CD14-positive monocyte (primary cell): ENCODE measurements around the gene TUBA4A. TPM values are rescaled to one million over a fixed set of nuclear protein-coding genes. Genes with fewer than 3 reads are reported as not detected.

Experiments
- DNase-seq, 3 donors: peaks; one replicate each; pipeline ENCODE4 v3.0.0-alpha.2; 2011 to 2022
- H2AFZ ChIP-seq: 2 replicates; pipeline ENCODE4 v1.6.0; 2012; ENCODE audit warnings: mild to moderate bottlenecking, low read depth, low read length, inconsistent platforms; ENCODE audit not compliant: insufficient read depth, poor library complexity, severe bottlenecking
- H3K27ac ChIP-seq, 2 donors: 1 replicate in 1 of 2; 2 replicates in 1 of 2; pipeline ENCODE4 v1.5.1; 2012 to 2013; ENCODE audit warnings: low read length in 2 of 2, control low read depth in 1 of 2, inconsistent platforms in 1 of 2, low read depth in 1 of 2, mild to moderate bottlenecking in 1 of 2
- H3K27me3 ChIP-seq, 2 donors: one replicate each; pipeline versions ENCODE4 v1.6.0 to v1.6.1; 2011 to 2013; ENCODE audit warnings: low read length in 2 of 2; ENCODE audit not compliant: control insufficient read depth in 2 of 2, insufficient read depth in 2 of 2
- H3K36me3 ChIP-seq, 2 donors: replicated peaks in 1 of 2; 1 replicate in 1 of 2; 2 replicates in 1 of 2; pipeline versions ENCODE4 v1.5.1 to v1.6.1; 2012 to 2013; ENCODE audit warnings: low read length in 2 of 2, control low read depth in 1 of 2, inconsistent platforms in 1 of 2, mild to moderate bottlenecking in 1 of 2; ENCODE audit not compliant: insufficient read depth in 2 of 2, control insufficient read depth in 1 of 2
- H3K4me1 ChIP-seq, 2 donors: 1 replicate in 1 of 2; 2 replicates in 1 of 2; pipeline versions ENCODE4 v1.5.1 to v1.6.1; 2012 to 2013; ENCODE audit warnings: low read length in 2 of 2, control low read depth in 1 of 2, inconsistent platforms in 1 of 2, mild to moderate bottlenecking in 1 of 2, moderate library complexity in 1 of 2; ENCODE audit not compliant: insufficient read depth in 2 of 2, control insufficient read depth in 1 of 2
- H3K4me2 ChIP-seq: replicated peaks from 2 replicates; pipeline ENCODE3; 2012; ENCODE audit warnings: low read length, moderate library complexity, mild to moderate bottlenecking; ENCODE audit not compliant: poor library complexity, severe bottlenecking; ENCODE audit errors: extremely low read depth
- H3K4me3 ChIP-seq, 3 experiments: fragments of 200-600 bp in 1 of 3; sonication (generic) in 1 of 3; replicated peaks in 1 of 3; 1 replicate in 2 of 3; 2 replicates in 1 of 3; pipeline ENCODE4 v1.5.1; 2011 to 2013; ENCODE audit warnings: low read length in 3 of 3, mild to moderate bottlenecking in 3 of 3, control low read depth in 2 of 3, low read depth in 2 of 3, inconsistent platforms in 1 of 3, moderate library complexity in 1 of 3
- H3K79me2 ChIP-seq: 2 replicates; pipeline ENCODE4 v1.6.0; 2012; ENCODE audit warnings: mild to moderate bottlenecking, control low read depth, inconsistent platforms, low read length, moderate library complexity; ENCODE audit not compliant: insufficient read depth
- H3K9ac ChIP-seq: 2 replicates; pipeline ENCODE4 v1.6.0; 2017; ENCODE audit warnings: low read length, mild to moderate bottlenecking; ENCODE audit not compliant: insufficient read depth, poor library complexity, severe bottlenecking
- H3K9me3 ChIP-seq, 2 donors: replicated peaks in 1 of 2; 1 replicate in 1 of 2; 2 replicates in 1 of 2; pipeline versions ENCODE4 v1.5.1 to v1.6.1; 2012 to 2013; ENCODE audit warnings: low read length in 2 of 2, control low read depth in 1 of 2; ENCODE audit not compliant: control insufficient read depth in 1 of 2, insufficient read depth in 1 of 2
- H4K20me1 ChIP-seq: 2 replicates; pipeline ENCODE4 v1.6.0; 2012; ENCODE audit warnings: mild to moderate bottlenecking, low read length, control low read depth, moderate library complexity; ENCODE audit not compliant: insufficient read depth
- H3K27ac Mint-ChIP-seq, 7 donors: one replicate each; pipeline ENCODE4 v1.8.0; 2020; ENCODE audit warnings: mild to moderate bottlenecking in 7 of 7, mixed read lengths in 7 of 7, moderate library complexity in 6 of 7, inconsistent platforms in 2 of 7
- H3K27me3 Mint-ChIP-seq, 3 donors: one replicate each; pipeline ENCODE4 v1.8.0; 2021 to 2022; ENCODE audit warnings: low read depth in 3 of 3, mild to moderate bottlenecking in 3 of 3, mixed read lengths in 3 of 3, moderate library complexity in 3 of 3, inconsistent platforms in 1 of 3
- H3K36me3 Mint-ChIP-seq, 2 donors: one replicate each; pipeline ENCODE4 v1.8.0; 2020; ENCODE audit warnings: mixed read lengths in 2 of 2, inconsistent platforms in 1 of 2, mild to moderate bottlenecking in 1 of 2
- H3K4me1 Mint-ChIP-seq: one replicate; pipeline ENCODE4 v1.8.0; 2020; ENCODE audit warnings: mild to moderate bottlenecking, mixed read lengths
- H3K4me3 Mint-ChIP-seq, 2 donors: one replicate each; pipeline ENCODE4 v1.8.0; 2020; ENCODE audit warnings: mild to moderate bottlenecking in 2 of 2, mixed read lengths in 2 of 2, moderate library complexity in 1 of 2
- H3K9me3 Mint-ChIP-seq, 7 donors: one replicate each; pipeline ENCODE4 v1.8.0; 2020 to 2022; ENCODE audit warnings: mixed read lengths in 7 of 7, mild to moderate bottlenecking in 6 of 7, moderate library complexity in 6 of 7, inconsistent platforms in 2 of 7
- CTCF ChIP-seq: fragments of 200-600 bp; IDR thresholded peaks from one replicate; pipeline ENCODE4 v1.8.0; 2022; ENCODE audit warnings: antibody characterized with exemption, mild to moderate bottlenecking
- WGBS: methylation state at CpG from one replicate; pipeline ENCODE4 v1.1.5; 2013; ENCODE audit warnings: missing lambda C conversion rate; ENCODE audit not compliant: insufficient coverage; 5-methylcytosine and 5-hydroxymethylcytosine counted together
- intact Hi-C, 2 donors: fragments of 100-400 bp; cut with micrococcal nuclease; formaldehyde crosslinking; loops; one replicate each; pipeline versions ENCODE4 v1.15.0 to v1.15.1; 2023
- polyA plus RNA-seq, 3 donors: library from polyadenylated mRNA; depleted of rRNA in 1 of 3; unstranded in 2 of 3; stranded (reverse) in 1 of 3; fragments of 300-500 nt in 2 of 3; fragments of >200 nt in 1 of 3; fragmentation: Illumina TruSeq in 2 of 3; gene quantifications; 1 replicate in 2 of 3; 2 replicates in 1 of 3; pipeline ENCODE4 v1.2.3, GENCODE V29; 2012 to 2021

Gene TUBA4A
- polyA plus RNA-seq, 3 donors, result 72.7 to 452 (median 81.9) TPM

GRCh38 chr2:219205981-219206327, 47.8 kb downstream of the TUBA4A start:
- no peak for TF ChIP-seq CTCF
- Histone ChIP-seq H4K20me1 (peaks cover 10% of the 10 kb centered on the region), H3K4me2 (peak overlapping the region; percentile 91), H3K27ac (peak overlapping the region; percentile 79 to 91), H3K4me1 (peaks cover 17 to 21% of the 10 kb centered on the region in 2 donors), H3K27me3 (no peaks in the 10 kb centered on the region), H2AFZ (peak overlapping the region; percentile 93), H3K9me3 (peaks cover 0 to 4% of the 10 kb centered on the region in 2 donors), H3K36me3 (peaks cover 16 to 31% of the 10 kb centered on the region in 2 donors), H3K4me3 (peak overlapping the region; percentile 73 to 85 (median 78)), H3K79me2 (no peaks in the 10 kb centered on the region), H3K9ac (peak overlapping the region; percentile 78)
- Mint-ChIP-seq H3K9me3 (peaks cover 2 to 8% (median 4%) of the 10 kb centered on the region in 7 donors), H3K27ac (peak overlapping the region; percentile 87 to 96 (median 92)), H3K4me1 (peaks cover 35% of the 10 kb centered on the region), H3K4me3 (peak overlapping the region; percentile 86 to 98), H3K36me3 (peaks cover 26 to 30% of the 10 kb centered on the region in 2 donors), H3K27me3 (peaks cover 2 to 3% (median 2%) of the 10 kb centered on the region in 3 donors)
- intact Hi-C loops, result loop anchor here in 1 of 2 donors (2.0 kb wide), 1 partner anchor 27 kb away; the partner anchor contains the start of gene RETREG2
- DNase-seq, result peak in 1 of 3 donors; percentile 20
- 16% methylated on average over 6 of the region's 7 CpGs for WGBS

GRCh38 chr2:219205165-219205538, 48.6 kb downstream of the TUBA4A start:
- TF ChIP-seq CTCF, result no peak
- intact Hi-C loops, result no loop called here
- H3K36me3 ChIP-seq, result peaks cover 16 to 25% of the 10 kb centered on the region in 2 donors
- H3K4me3 Mint-ChIP-seq, result no peak overlapping the region
- no peak overlapping the region for H3K4me2 ChIP-seq
- peaks cover 2 to 8% (median 4%) of the 10 kb centered on the region in 7 donors for H3K9me3 Mint-ChIP-seq
- no peaks in the 10 kb centered on the region for H3K79me2 ChIP-seq
- H3K9ac ChIP-seq, result no peak overlapping the region
- H3K27me3 ChIP-seq, result no peaks in the 10 kb centered on the region
- H3K27ac ChIP-seq, result no peak overlapping the region
- H2AFZ ChIP-seq, result no peak overlapping the region
- peaks cover 17 to 21% of the 10 kb centered on the region in 2 donors for H3K4me1 ChIP-seq
- H4K20me1 ChIP-seq, result peaks cover 10% of the 10 kb centered on the region
- H3K36me3 Mint-ChIP-seq, result peaks cover 23 to 27% of the 10 kb centered on the region in 2 donors
- peaks cover 32% of the 10 kb centered on the region for H3K4me1 Mint-ChIP-seq
- no peak for DNase-seq
- WGBS, result no CpG with 5 or more reads among the region's 5 CpGs
- H3K4me3 ChIP-seq, result no peak overlapping the region
- H3K9me3 ChIP-seq, result peaks cover 0 to 4% of the 10 kb centered on the region in 2 donors
- peaks cover 2 to 3% (median 2%) of the 10 kb centered on the region in 3 donors for H3K27me3 Mint-ChIP-seq
- no peak overlapping the region for H3K27ac Mint-ChIP-seq
